MM.1S (cell line): Measurements from ENCODE around the gene CCDC63.

Experiments
- DNase-seq: peaks from one replicate; pipeline ENCODE4 v3.0.0-alpha.2; 2015
- H2AFZ ChIP-seq: fragments of 300-600 bp; sonication (generic); 2 replicates; pipeline ENCODE4 v1.6.0; 2016; ENCODE audit warnings: antibody characterized with exemption, low read length
- H3F3A ChIP-seq: fragments of 300-600 bp; sonication (generic); 2 replicates; pipeline ENCODE4 v1.6.1; 2016; ENCODE audit warnings: mild to moderate bottlenecking, antibody characterized with exemption, low read length, moderate library complexity, mixed read lengths; ENCODE audit not compliant: insufficient read depth
- H3K27ac ChIP-seq: fragments of 300-600 bp; sonication (generic); 2 replicates; pipeline ENCODE4 v1.5.1; 2016; ENCODE audit warnings: mild to moderate bottlenecking, low read length
- H3K27me3 ChIP-seq: fragments of 300-600 bp; sonication (generic); replicated peaks from 2 replicates; pipeline ENCODE4 v1.6.0; 2016; ENCODE audit warnings: low read length; ENCODE audit not compliant: insufficient read depth
- H3K36me3 ChIP-seq: fragments of 300-600 bp; sonication (generic); replicated peaks from 2 replicates; pipeline ENCODE4 v1.6.1; 2016; ENCODE audit warnings: mild to moderate bottlenecking, low read length, mixed read lengths; ENCODE audit not compliant: insufficient read depth
- H3K4me1 ChIP-seq: fragments of 300-600 bp; sonication (generic); 2 replicates; pipeline ENCODE4 v1.6.1; 2016; ENCODE audit warnings: low read length, mixed read lengths
- H3K4me2 ChIP-seq: fragments of 300-600 bp; sonication (generic); 2 replicates; pipeline ENCODE4 v1.6.0; 2016; ENCODE audit warnings: low read depth, low read length
- H3K4me3 ChIP-seq: fragments of 300-600 bp; sonication (generic); 2 replicates; pipeline ENCODE4 v1.5.1; 2016; ENCODE audit warnings: low read length, mixed read lengths
- H3K79me2 ChIP-seq: fragments of 300-600 bp; sonication (generic); 2 replicates; pipeline ENCODE4 v1.6.1; 2016; ENCODE audit warnings: mixed run types, low read length, mixed read lengths
- H3K9ac ChIP-seq: fragments of 300-600 bp; sonication (generic); 2 replicates; pipeline ENCODE4 v1.6.1; 2016; ENCODE audit warnings: low read length, mixed read lengths
- H3K9me2 ChIP-seq: fragments of 300-600 bp; sonication (generic); replicated peaks from 2 replicates; pipeline ENCODE4 v1.6.1; 2016; ENCODE audit warnings: mild to moderate bottlenecking, low read length, mixed read lengths; ENCODE audit not compliant: insufficient read depth
- H3K9me3 ChIP-seq: fragments of 300-600 bp; sonication (generic); replicated peaks from 2 replicates; pipeline ENCODE4 v1.6.1; 2016; ENCODE audit warnings: mild to moderate bottlenecking, low read length, mixed read lengths; ENCODE audit not compliant: insufficient read depth
- H4K20me1 ChIP-seq: fragments of 300-600 bp; sonication (generic); 2 replicates; pipeline ENCODE4 v1.6.1; 2016; ENCODE audit warnings: mild to moderate bottlenecking, low read length, moderate library complexity, mixed read lengths; ENCODE audit not compliant: insufficient read depth
- CTCF ChIP-seq: fragments of 300-600 bp; sonication (generic); IDR thresholded peaks from 2 replicates; pipeline ENCODE4 v1.5.1; 2016; ENCODE audit warnings: antibody characterized with exemption, low read length, mixed read lengths
- EZH2 ChIP-seq: fragments of 300-600 bp; sonication (generic); optimal IDR thresholded peaks from 2 replicates; pipeline ENCODE3; 2017; ENCODE audit warnings: low read depth, mild to moderate bottlenecking, antibody characterized with exemption, low read length, mixed read lengths
- EZH2phosphoT487 ChIP-seq: fragments of 300-600 bp; sonication (generic); IDR thresholded peaks from 2 replicates; pipeline ENCODE4 v1.6.1; 2018; ENCODE audit warnings: antibody characterized with exemption, low read length

CCDC63 gene

DNA sequence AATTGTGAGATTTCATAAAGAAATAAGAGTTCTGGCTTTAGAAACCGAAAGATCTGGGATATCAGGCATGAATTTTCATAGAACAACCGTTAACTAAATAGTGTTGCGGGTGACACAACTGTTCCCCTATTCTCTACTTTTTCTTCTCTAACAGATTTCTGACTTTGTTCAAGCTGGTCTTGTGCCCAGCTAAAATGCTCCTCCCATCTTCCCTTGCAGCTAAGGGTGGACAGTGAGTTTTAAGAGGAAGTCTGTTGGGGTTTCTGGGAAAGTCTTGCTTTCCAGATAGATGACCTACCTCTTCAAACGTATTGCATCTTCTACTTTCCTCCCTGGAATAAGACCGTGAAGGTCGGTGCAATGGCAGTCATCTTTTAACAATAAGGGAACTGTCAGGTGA, 18.7 kb downstream of the CCDC63 start:
- Histone ChIP-seq H3K4me2 (no peak overlapping the region), H3K79me2 (no peaks in the 10 kb centered on the region), H3K4me1 (no peaks in the 10 kb centered on the region), H2AFZ (no peak overlapping the region), H3K9me3 (no peaks in the 10 kb centered on the region), H3K4me3 (no peak overlapping the region), H3K27me3 (no peaks in the 10 kb centered on the region), H3F3A (no peaks in the 10 kb centered on the region), H4K20me1 (no peaks in the 10 kb centered on the region), H3K36me3 (no peaks in the 10 kb centered on the region), H3K27ac (no peak overlapping the region), H3K9ac (no peak overlapping the region), H3K9me2 (no peaks in the 10 kb centered on the region)
- TF ChIP-seq EZH2phosphoT487 (no peak), EZH2 (no peak), CTCF (no peak)
- DNase-seq, result no peak

- DNase-seq, result no peak
- no peak overlapping the region for H3K4me2 ChIP-seq
- H3K4me3 ChIP-seq, result no peak overlapping the region
- no peak overlapping the region for H3K9ac ChIP-seq
- no peaks in the 10 kb centered on the region for H3K4me1 ChIP-seq
- H3K9me3 ChIP-seq, result no peaks in the 10 kb centered on the region
- H3F3A ChIP-seq, result no peaks in the 10 kb centered on the region
- no peaks in the 10 kb centered on the region for H3K9me2 ChIP-seq
- no peak for TF ChIP-seq CTCF
- no peak for TF ChIP-seq EZH2phosphoT487
- TF ChIP-seq EZH2, result no peak
- no peak overlapping the region for H3K27ac ChIP-seq
- no peaks in the 10 kb centered on the region for H3K79me2 ChIP-seq
- no peak overlapping the region for H2AFZ ChIP-seq
- no peaks in the 10 kb centered on the region for H3K27me3 ChIP-seq
- no peaks in the 10 kb centered on the region for H4K20me1 ChIP-seq
- no peaks in the 10 kb centered on the region for H3K36me3 ChIP-seq
Measured at GRCh38 chr12:110869026-110869425, 22.2 kb downstream of the CCDC63 start.

DNA sequence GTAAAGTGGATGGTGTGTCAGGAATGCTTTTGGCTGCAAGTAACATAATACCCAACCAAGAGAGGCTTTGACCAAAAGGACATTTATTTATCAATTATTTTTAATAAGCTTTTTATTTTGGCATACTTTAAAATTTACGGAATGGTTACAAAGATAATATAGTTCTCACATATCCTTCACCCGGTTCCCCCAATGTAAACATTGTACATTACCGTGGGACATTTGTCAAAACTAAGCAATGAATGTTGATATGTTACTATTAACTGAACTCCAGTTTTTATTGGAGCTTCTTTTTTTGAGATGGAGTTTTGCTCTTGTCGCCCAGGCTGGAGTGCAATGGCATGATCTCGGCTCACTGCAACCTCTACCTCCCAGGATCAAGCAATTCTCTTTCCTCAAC, 23.0 kb downstream of the CCDC63 start:
- no peaks in the 10 kb centered on the region for H3F3A ChIP-seq
- no peaks in the 10 kb centered on the region for H3K36me3 ChIP-seq
- no peaks in the 10 kb centered on the region for H3K9me2 ChIP-seq
- no peak overlapping the region for H2AFZ ChIP-seq
- H3K27me3 ChIP-seq, result no peaks in the 10 kb centered on the region
- no peak overlapping the region for H3K9ac ChIP-seq
- no peaks in the 10 kb centered on the region for H3K9me3 ChIP-seq
- no peaks in the 10 kb centered on the region for H3K4me1 ChIP-seq
- H3K27ac ChIP-seq, result no peak overlapping the region
- TF ChIP-seq CTCF (no peak), EZH2phosphoT487 (no peak), EZH2 (no peak)
- H3K4me3 ChIP-seq, result no peak overlapping the region
- no peaks in the 10 kb centered on the region for H3K79me2 ChIP-seq
- H4K20me1 ChIP-seq, result no peaks in the 10 kb centered on the region
- DNase-seq, result no peak
- H3K4me2 ChIP-seq, result no peak overlapping the region
